LNCAP (cell line): Measurements from ENCODE around the gene ASTN2.

Experiments used
- CTCF ChIP-seq: fragments of 450-650 bp; IDR thresholded peaks from 2 replicates; pipeline ENCODE4 v1.5.1; 2017; ENCODE audit warnings: mild to moderate bottlenecking

The ASTN2 gene

GRCh38 chr9:116941266-116941665, 473.6 kb downstream of the ASTN2 start:
- TF ChIP-seq CTCF = no peak

GRCh38 chr9:116940614-116941215, 474.1 kb downstream of the ASTN2 start:
- no peak for TF ChIP-seq CTCF

GRCh38 chr9:116939614-116940013, 475.2 kb downstream of the ASTN2 start:
- no peak for TF ChIP-seq CTCF

GRCh38 chr9:116939161-116939560, 475.7 kb downstream of the ASTN2 start:
- TF ChIP-seq CTCF = no peak

GRCh38 chr9:116937361-116937760, 477.5 kb downstream of the ASTN2 start:
- TF ChIP-seq CTCF = no peak

GRCh38 chr9:116935149-116935897, 479.5 kb downstream of the ASTN2 start:
- TF ChIP-seq CTCF = no peak

GRCh38 chr9:116934131-116934530, 480.7 kb downstream of the ASTN2 start:
- no peak for TF ChIP-seq CTCF
